GM19463 (cell line): ENCODE measurements around the gene LRP4.

ENCODE experiments used
- ATAC-seq: cut with Tn5 transposase; IDR thresholded peaks from one replicate; pipeline ENCODE4 v1.9.1; 2021; ENCODE audit warnings: mild to moderate bottlenecking, moderate library complexity; ENCODE audit not compliant: unreplicated experiment

Gene LRP4

GRCh38 chr11:46894506-46894905 lies 23.8 kb downstream of the LRP4 start:
- no peak for ATAC-seq

- no peak for ATAC-seq
Observed at GRCh38 chr11:46892838-46893237, 25.5 kb downstream of the LRP4 start.

GRCh38 chr11:46892109-46892508 lies 26.2 kb downstream of the LRP4 start:
- no peak for ATAC-seq

- ATAC-seq: no peak
Observed at GRCh38 chr11:46890665-46891064, 27.7 kb downstream of the LRP4 start.

GRCh38 chr11:46889689-46890475 lies 28.5 kb downstream of the LRP4 start:
- ATAC-seq: peak; percentile 60

GRCh38 chr11:46889251-46889650 lies 29.1 kb downstream of the LRP4 start:
- ATAC-seq: no peak

GRCh38 chr11:46888636-46889035 lies 29.7 kb downstream of the LRP4 start:
- no peak for ATAC-seq

GRCh38 chr11:46886211-46886610 lies 32.1 kb downstream of the LRP4 start:
- ATAC-seq: no peak

- no peak for ATAC-seq
Observed at GRCh38 chr11:46879056-46879585, 39.2 kb downstream of the LRP4 start.

- no peak for ATAC-seq
Observed at GRCh38 chr11:46877580-46877979, 40.8 kb downstream of the LRP4 start.

- ATAC-seq: no peak
Observed at GRCh38 chr11:46876471-46876870, 41.9 kb downstream of the LRP4 start.

GRCh38 chr11:46874586-46874985 lies 43.8 kb downstream of the LRP4 start:
- no peak for ATAC-seq

GRCh38 chr11:46868912-46869311 lies 49.4 kb downstream of the LRP4 start:
- ATAC-seq: no peak

GRCh38 chr11:46865340-46865739 lies 53.0 kb downstream of the LRP4 start:
- ATAC-seq: no peak

GRCh38 chr11:46860218-46860617 lies 58.1 kb downstream of the LRP4 start:
- no peak for ATAC-seq

- ATAC-seq: no peak
Observed at GRCh38 chr11:46858920-46859546, 59.3 kb downstream of the LRP4 start.

- no peak for ATAC-seq
Observed at GRCh38 chr11:46857666-46858065, 60.7 kb downstream of the LRP4 start.

- ATAC-seq: no peak
Observed at GRCh38 chr11:46856605-46857343, 61.6 kb downstream of the LRP4 start.

GRCh38 chr11:46855863-46856262 lies 62.5 kb downstream of the LRP4 start:
- ATAC-seq: no peak

GRCh38 chr11:46855167-46855566 lies 63.2 kb downstream of the LRP4 start:
- ATAC-seq: no peak

GRCh38 chr11:46850829-46851380 lies 67.4 kb downstream of the LRP4 start:
- ATAC-seq: no peak
